ENCODE data around the gene SCG5. TPM values are rescaled to one million over a fixed set of nuclear protein-coding genes. Genes with fewer than 3 reads are reported as not detected.
"Not testable (repeated sequence)": the region's sequence is repeated elsewhere in the genome, so short reads cannot be mapped to it uniquely, and the experiment has no call there.

Gene SCG5, protein sequence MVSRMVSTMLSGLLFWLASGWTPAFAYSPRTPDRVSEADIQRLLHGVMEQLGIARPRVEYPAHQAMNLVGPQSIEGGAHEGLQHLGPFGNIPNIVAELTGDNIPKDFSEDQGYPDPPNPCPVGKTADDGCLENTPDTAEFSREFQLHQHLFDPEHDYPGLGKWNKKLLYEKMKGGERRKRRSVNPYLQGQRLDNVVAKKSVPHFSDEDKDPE
- 23.9 and 24.2 TPM in 2 replicates for total RNA-seq (2021)
- long read RNA-seq, transcript SCG5-201 (6 exons, 1,238 nt): minor isoform, 24 of 69 reads
- long read RNA-seq, transcript SCG5-202 (6 exons, 1,235 nt): major isoform, 35 of 69 reads
- long read RNA-seq, partial matches to known transcripts: 7 of 69 reads
- long read RNA-seq, other reads (novel, unspliced or antisense): 2 of 69 reads

DNA sequence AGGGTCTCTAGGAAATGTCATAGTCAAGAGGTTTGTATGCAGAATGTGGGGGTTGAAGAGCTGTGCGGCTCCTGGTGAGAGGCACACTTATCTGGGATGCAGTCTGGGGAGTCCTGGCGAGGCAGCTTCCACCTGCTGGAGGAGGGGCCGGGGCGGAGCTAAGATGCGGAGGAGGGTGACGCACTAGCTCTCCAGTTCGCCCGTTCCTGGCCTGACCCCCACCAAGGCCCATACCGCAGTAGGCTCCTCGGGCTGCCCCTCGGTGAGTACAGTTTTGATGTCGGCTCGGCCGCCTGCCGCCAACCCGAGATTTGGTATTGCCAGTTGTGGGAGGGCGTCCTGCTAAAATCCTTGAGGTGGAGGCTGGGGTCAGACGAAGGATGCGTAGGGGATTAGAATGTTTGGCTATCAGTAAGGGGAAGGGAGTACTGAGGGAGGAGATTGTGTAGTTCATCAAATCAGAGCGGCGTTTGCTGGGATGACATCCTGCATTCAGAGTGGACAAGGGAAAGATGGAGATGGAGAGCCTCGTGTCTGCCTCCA lies at the start of gene SCG5:
Gene SCG5, plus strand, starts transcription at position 194 of the 543 bp plus-strand sequence. CDS start 1,883 bp downstream, outside the sequence.
- Histone ChIP-seq H3K4ac (ENCODE audit: low read depth, low read length) (no peak within 1 kb of the TSS), H2BK5ac (ENCODE audit: insufficient read length, low read length) (no peak within 1 kb of the TSS), H2AK5ac (ENCODE audit: insufficient read length, low read length) (no peak within 1 kb of the TSS), H3K27ac (ENCODE audit: insufficient read length, low read depth, low read length) (peak within 1 kb of the TSS; percentile 62), H3K27me3 (ENCODE audit: insufficient read depth, low read length) (no peaks in the 10 kb centered on the region), H4K20me1 (ENCODE audit: control insufficient read depth, insufficient read depth, insufficient read length) (no peaks in the 10 kb centered on the region), H3K23me2 (ENCODE audit: insufficient read length, low read depth, low read length, poor library complexity, severe bottlenecking) (no peaks in the 10 kb centered on the region), H2AFZ (ENCODE audit: low read length) (no peak within 1 kb of the TSS), H3K56ac (ENCODE audit: insufficient read length, low read depth, low read length) (no peak within 1 kb of the TSS), H2BK20ac (ENCODE audit: low read depth, low read length, poor library complexity, severe bottlenecking) (no peak within 1 kb of the TSS), H4K91ac (ENCODE audit: insufficient read length, low read depth, low read length) (no peak within 1 kb of the TSS), H3K9me3 (ENCODE audit: control insufficient read depth, low read depth, low read length) (no peaks in the 10 kb centered on the region), H3K23ac (ENCODE audit: insufficient read length, low read depth, low read length) (no peak within 1 kb of the TSS), H3T11ph (ENCODE audit: low read length) (no peak within 1 kb of the TSS), H3K18ac (ENCODE audit: insufficient read length, low read depth, low read length) (peak within 1 kb of the TSS; percentile 83), H3K9ac (ENCODE audit: extremely low read depth, insufficient read length, low read length) (peak within 1 kb of the TSS; percentile 65), H2BK120ac (ENCODE audit: low read depth, low read length, poor library complexity, severe bottlenecking) (no peak within 1 kb of the TSS), H3K79me1 (ENCODE audit: insufficient read depth, low read depth, low read length, poor library complexity, severe bottlenecking) (no peaks in the 10 kb centered on the region), H2BK12ac (ENCODE audit: insufficient read length, low read depth, low read length) (no peak within 1 kb of the TSS), H3K14ac (ENCODE audit: insufficient read depth, low read length) (peak within 1 kb of the TSS; percentile 93; the same call in 1 of the 2 replicates), H4K8ac (replicated peaks; ENCODE audit: insufficient read length, low read depth, low read length) (no peak within 1 kb of the TSS), H4K5ac (ENCODE audit: insufficient read length, low read depth, low read length) (peak within 1 kb of the TSS; percentile 64), H3K4me2 (ENCODE audit: insufficient read depth, insufficient read length, low read length) (peak within 1 kb of the TSS; percentile 90), H3K79me2 (ENCODE audit: insufficient read depth, low read length) (no peaks in the 10 kb centered on the region), H2BK15ac (ENCODE audit: low read depth, low read length) (no peak within 1 kb of the TSS), H3K4me1 (ENCODE audit: insufficient read depth, low read length) (peaks cover 4% of the 10 kb centered on the region; the same call in 1 of the 2 replicates)
- Mint-ChIP-seq H3K9me3 (no peaks in the 10 kb centered on the region), H3K27ac (peak within 1 kb of the TSS; percentile 95 to 99 (median 97)), H3K4me1 (peaks cover 21 to 22% of the 10 kb centered on the region in 2 experiments), H3K36me3 (ENCODE audit: insufficient read depth in 1 of 3, low read depth in 3 of 3) (peaks cover 8 to 33% (median 21%) of the 10 kb centered on the region in 3 experiments; a peak in 6 of 7 replicates), H3K27me3 (ENCODE audit: low read depth) (no peaks in the 10 kb centered on the region; the same call in 1 of the 2 replicates), H3K4me3 (peak within 1 kb of the TSS; percentile 81 to 89)
- TF ChIP-seq, protein P1, sequence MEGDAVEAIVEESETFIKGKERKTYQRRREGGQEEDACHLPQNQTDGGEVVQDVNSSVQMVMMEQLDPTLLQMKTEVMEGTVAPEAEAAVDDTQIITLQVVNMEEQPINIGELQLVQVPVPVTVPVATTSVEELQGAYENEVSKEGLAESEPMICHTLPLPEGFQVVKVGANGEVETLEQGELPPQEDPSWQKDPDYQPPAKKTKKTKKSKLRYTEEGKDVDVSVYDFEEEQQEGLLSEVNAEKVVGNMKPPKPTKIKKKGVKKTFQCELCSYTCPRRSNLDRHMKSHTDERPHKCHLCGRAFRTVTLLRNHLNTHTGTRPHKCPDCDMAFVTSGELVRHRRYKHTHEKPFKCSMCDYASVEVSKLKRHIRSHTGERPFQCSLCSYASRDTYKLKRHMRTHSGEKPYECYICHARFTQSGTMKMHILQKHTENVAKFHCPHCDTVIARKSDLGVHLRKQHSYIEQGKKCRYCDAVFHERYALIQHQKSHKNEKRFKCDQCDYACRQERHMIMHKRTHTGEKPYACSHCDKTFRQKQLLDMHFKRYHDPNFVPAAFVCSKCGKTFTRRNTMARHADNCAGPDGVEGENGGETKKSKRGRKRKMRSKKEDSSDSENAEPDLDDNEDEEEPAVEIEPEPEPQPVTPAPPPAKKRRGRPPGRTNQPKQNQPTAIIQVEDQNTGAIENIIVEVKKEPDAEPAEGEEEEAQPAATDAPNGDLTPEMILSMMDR (conservative IDR thresholded peaks at IDR 0.05): no peak
- DNase-seq: peak; percentile 94
- no CpG with 5 or more reads among the region's 22 CpGs for WGBS (ENCODE audit: extremely low coverage, insufficient read length, low lambda C conversion rate)

DNA sequence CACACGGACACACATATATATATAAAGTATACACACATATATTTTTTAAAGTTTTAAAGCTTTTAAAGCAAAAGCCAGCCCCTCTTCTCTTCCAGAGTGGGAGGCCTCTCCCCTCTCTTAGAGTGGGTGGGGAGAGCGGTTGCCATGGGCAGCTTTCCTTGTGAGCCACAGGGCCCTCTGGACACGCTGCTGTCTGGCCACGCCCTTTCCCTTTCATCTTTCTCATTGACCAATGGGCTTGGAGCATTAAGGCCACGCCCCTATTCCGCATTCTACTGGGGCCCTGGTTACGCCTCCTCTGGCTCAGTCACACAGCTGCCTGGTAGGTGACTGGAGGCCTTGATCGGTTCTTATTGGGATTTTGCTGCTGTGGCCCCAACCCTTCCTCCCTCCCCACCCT lies 48.4 kb upstream of the SCG5 start, which contains the start of gene GOLGA8N:
Gene GOLGA8N, plus strand, starts transcription at position 306 of the 400 bp plus-strand sequence.
- not testable (repeated sequence) for H4K8ac ChIP-seq (replicated peaks; ENCODE audit: insufficient read length, low read depth, low read length); H4K5ac ChIP-seq (ENCODE audit: insufficient read length, low read depth, low read length); H4K20me1 ChIP-seq (ENCODE audit: control insufficient read depth, insufficient read depth, insufficient read length); H3K14ac ChIP-seq (ENCODE audit: insufficient read depth, low read length); H3K9me3 ChIP-seq (ENCODE audit: control insufficient read depth, low read depth, low read length); H3K23ac ChIP-seq (ENCODE audit: insufficient read length, low read depth, low read length); H3T11ph ChIP-seq (ENCODE audit: low read length); H3K9ac ChIP-seq (ENCODE audit: extremely low read depth, insufficient read length, low read length); H2AFZ ChIP-seq (ENCODE audit: low read length); H4K91ac ChIP-seq (ENCODE audit: insufficient read length, low read depth, low read length); H3K27ac Mint-ChIP-seq; H2BK120ac ChIP-seq (ENCODE audit: low read depth, low read length, poor library complexity, severe bottlenecking); H3K4me1 ChIP-seq (ENCODE audit: insufficient read depth, low read length); H3K9me3 Mint-ChIP-seq; H3K79me1 ChIP-seq (ENCODE audit: insufficient read depth, low read depth, low read length, poor library complexity, severe bottlenecking); H3K56ac ChIP-seq (ENCODE audit: insufficient read length, low read depth, low read length); H3K27ac ChIP-seq (ENCODE audit: insufficient read length, low read depth, low read length); H3K4me2 ChIP-seq (ENCODE audit: insufficient read depth, insufficient read length, low read length); H2BK20ac ChIP-seq (ENCODE audit: low read depth, low read length, poor library complexity, severe bottlenecking); H3K79me2 ChIP-seq (ENCODE audit: insufficient read depth, low read length); DNase-seq; H3K4me3 Mint-ChIP-seq; H2AK5ac ChIP-seq (ENCODE audit: insufficient read length, low read length); H3K23me2 ChIP-seq (ENCODE audit: insufficient read length, low read depth, low read length, poor library complexity, severe bottlenecking); H2BK5ac ChIP-seq (ENCODE audit: insufficient read length, low read length); H3K27me3 ChIP-seq (ENCODE audit: insufficient read depth, low read length); H3K27me3 Mint-ChIP-seq (ENCODE audit: low read depth); H3K18ac ChIP-seq (ENCODE audit: insufficient read length, low read depth, low read length); H2BK15ac ChIP-seq (ENCODE audit: low read depth, low read length); H3K4me1 Mint-ChIP-seq; H3K36me3 Mint-ChIP-seq (ENCODE audit: insufficient read depth in 1 of 3, low read depth in 3 of 3); H3K4ac ChIP-seq (ENCODE audit: low read depth, low read length); H2BK12ac ChIP-seq (ENCODE audit: insufficient read length, low read depth, low read length)
- WGBS (ENCODE audit: extremely low coverage, insufficient read length, low lambda C conversion rate): no CpG with 5 or more reads among the region's 8 CpGs

Measured in H9 (cell line).